ENCODE data around the gene DET1.

- TF ChIP-seq POLR2AphosphoS5 (IDR thresholded peaks at IDR 0.05) (no peak), POLR2A (IDR thresholded peaks at IDR 0.05) (no peak), CTCF (IDR thresholded peaks at IDR 0.05) (no peak)
These were observed 64.2 kb downstream of the DET1 start for GRCh38 chr15:88482263-88482662.

Measured in prostate gland (tissue), 2 donors.